ENCODE measurements around the gene SLC12A5. TPM values are rescaled to one million over a fixed set of nuclear protein-coding genes. Genes with fewer than 3 reads are reported as not detected.

Gene SLC12A5
- total RNA-seq, 4 donors from 2014 or later = not detected

GRCh38 chr20:46034039-46034438 is 5.0 kb downstream of the SLC12A5 start:
- H3K36me3 ChIP-seq = no peaks in the 10 kb centered on the region
- TF ChIP-seq, protein P1, sequence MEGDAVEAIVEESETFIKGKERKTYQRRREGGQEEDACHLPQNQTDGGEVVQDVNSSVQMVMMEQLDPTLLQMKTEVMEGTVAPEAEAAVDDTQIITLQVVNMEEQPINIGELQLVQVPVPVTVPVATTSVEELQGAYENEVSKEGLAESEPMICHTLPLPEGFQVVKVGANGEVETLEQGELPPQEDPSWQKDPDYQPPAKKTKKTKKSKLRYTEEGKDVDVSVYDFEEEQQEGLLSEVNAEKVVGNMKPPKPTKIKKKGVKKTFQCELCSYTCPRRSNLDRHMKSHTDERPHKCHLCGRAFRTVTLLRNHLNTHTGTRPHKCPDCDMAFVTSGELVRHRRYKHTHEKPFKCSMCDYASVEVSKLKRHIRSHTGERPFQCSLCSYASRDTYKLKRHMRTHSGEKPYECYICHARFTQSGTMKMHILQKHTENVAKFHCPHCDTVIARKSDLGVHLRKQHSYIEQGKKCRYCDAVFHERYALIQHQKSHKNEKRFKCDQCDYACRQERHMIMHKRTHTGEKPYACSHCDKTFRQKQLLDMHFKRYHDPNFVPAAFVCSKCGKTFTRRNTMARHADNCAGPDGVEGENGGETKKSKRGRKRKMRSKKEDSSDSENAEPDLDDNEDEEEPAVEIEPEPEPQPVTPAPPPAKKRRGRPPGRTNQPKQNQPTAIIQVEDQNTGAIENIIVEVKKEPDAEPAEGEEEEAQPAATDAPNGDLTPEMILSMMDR (IDR thresholded peaks at IDR 0.05) = no peak
- no peak for TF ChIP-seq POLR2A (IDR thresholded peaks at IDR 0.05)
- H3K9me3 ChIP-seq = no peaks in the 10 kb centered on the region
- DNase-seq = no peak
- H3K27ac ChIP-seq = no peak overlapping the region
- H3K27me3 ChIP-seq = peaks cover 0 to 17% of the 10 kb centered on the region in 2 donors
- no peaks in the 10 kb centered on the region for H3K4me1 ChIP-seq
- no peak overlapping the region for H3K4me3 ChIP-seq

GRCh38 chr20:46035253-46035652 is 6.2 kb downstream of the SLC12A5 start:
- H3K9me3 ChIP-seq = no peaks in the 10 kb centered on the region
- TF ChIP-seq POLR2A (IDR thresholded peaks at IDR 0.05) = no peak
- TF ChIP-seq, protein P1 (IDR thresholded peaks at IDR 0.05) = no peak
- no peaks in the 10 kb centered on the region for H3K36me3 ChIP-seq
- no peak for DNase-seq
- H3K4me3 ChIP-seq = no peak overlapping the region
- no peak overlapping the region for H3K27ac ChIP-seq
- peaks cover 0 to 10% of the 10 kb centered on the region in 2 donors for H3K27me3 ChIP-seq
- H3K4me1 ChIP-seq = no peaks in the 10 kb centered on the region

DNA sequence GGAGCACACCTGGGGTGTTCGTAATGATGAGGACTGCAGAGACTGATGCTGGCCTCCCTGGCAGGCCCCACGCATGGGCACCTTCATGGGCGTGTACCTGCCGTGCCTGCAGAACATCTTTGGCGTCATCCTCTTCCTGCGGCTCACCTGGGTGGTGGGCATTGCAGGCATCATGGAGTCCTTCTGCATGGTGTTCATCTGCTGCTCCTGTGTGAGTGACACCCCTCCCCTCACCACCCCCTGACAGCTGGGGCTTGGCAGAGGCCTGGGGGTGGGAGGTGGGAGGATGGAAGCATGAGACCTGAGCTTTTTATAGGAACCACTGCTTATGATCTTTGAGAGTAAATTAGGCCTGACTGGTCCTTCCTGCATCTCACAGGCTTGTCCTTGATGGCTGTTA is 6.7 kb downstream of the SLC12A5 start:
- no peak overlapping the region for H3K27ac ChIP-seq
- TF ChIP-seq, protein P1 (IDR thresholded peaks at IDR 0.05) = no peak
- no peak for TF ChIP-seq POLR2A (IDR thresholded peaks at IDR 0.05)
- DNase-seq = no peak

GRCh38 chr20:46036370-46036769 is 7.4 kb downstream of the SLC12A5 start:
- DNase-seq = no peak
- H3K9me3 ChIP-seq = no peaks in the 10 kb centered on the region
- TF ChIP-seq, protein P1 (IDR thresholded peaks at IDR 0.05) = no peak
- TF ChIP-seq POLR2A (IDR thresholded peaks at IDR 0.05) = no peak
- no peak overlapping the region for H3K27ac ChIP-seq
- H3K4me1 ChIP-seq = no peaks in the 10 kb centered on the region
- H3K36me3 ChIP-seq = no peaks in the 10 kb centered on the region
- no peak overlapping the region for H3K4me3 ChIP-seq
- peaks cover 0 to 8% of the 10 kb centered on the region in 2 donors for H3K27me3 ChIP-seq

More for the DNA sequence above, 6.7 kb downstream of the SLC12A5 start:
- Histone ChIP-seq H3K4me3 (no peak overlapping the region), H3K9me3 (no peaks in the 10 kb centered on the region), H3K27me3 (peaks cover 0 to 8% of the 10 kb centered on the region in 2 donors), H3K4me1 (no peaks in the 10 kb centered on the region), H3K36me3 (no peaks in the 10 kb centered on the region)

GRCh38 chr20:46037036-46037435 is 8.0 kb downstream of the SLC12A5 start:
- DNase-seq = no peak
- Histone ChIP-seq H3K27ac (no peak overlapping the region), H3K9me3 (no peaks in the 10 kb centered on the region), H3K4me1 (no peaks in the 10 kb centered on the region), H3K36me3 (no peaks in the 10 kb centered on the region), H3K4me3 (no peak overlapping the region), H3K27me3 (peaks cover 0 to 5% of the 10 kb centered on the region in 2 donors)
- no peak for TF ChIP-seq POLR2A (IDR thresholded peaks at IDR 0.05)
- TF ChIP-seq, protein P1 (IDR thresholded peaks at IDR 0.05) = no peak

Data from Peyer's patch (tissue), 4 donors.